ENCODE measurements around the gene RALGPS1.

RALGPS1 gene

GRCh38 chr9:127132921-127133647, 218.5 kb downstream of the RALGPS1 start:
- DNase-seq (ENCODE audit: low read depth) = no peak
- TF ChIP-seq MAX (IDR thresholded peaks at IDR 0.05; ENCODE audit: low read depth, low read length) (no peak), POLR2A (IDR thresholded peaks at IDR 0.05; ENCODE audit: extremely low read depth, insufficient read length) (no peak), MYC (IDR thresholded peaks at IDR 0.05; ENCODE audit: low read depth, low read length) (no peak), CTCF (IDR thresholded peaks at IDR 0.05; ENCODE audit: low read depth, low read length) (no peak)
- no peak overlapping the region for H3K4me3 ChIP-seq (ENCODE audit: low read depth, low read length)

- H3K4me3 ChIP-seq (ENCODE audit: low read depth, low read length) = no peak overlapping the region
- TF ChIP-seq CTCF (IDR thresholded peaks at IDR 0.05; ENCODE audit: low read depth, low read length) (no peak), MYC (IDR thresholded peaks at IDR 0.05; ENCODE audit: low read depth, low read length) (no peak), MAX (IDR thresholded peaks at IDR 0.05; ENCODE audit: low read depth, low read length) (no peak), POLR2A (IDR thresholded peaks at IDR 0.05; ENCODE audit: extremely low read depth, insufficient read length) (no peak)
- DNase-seq (ENCODE audit: low read depth) = no peak
Measured at GRCh38 chr9:127133739-127134167, 219.2 kb downstream of the RALGPS1 start.

- no peak for TF ChIP-seq CTCF (IDR thresholded peaks at IDR 0.05; ENCODE audit: low read depth, low read length)
- TF ChIP-seq POLR2A (IDR thresholded peaks at IDR 0.05; ENCODE audit: extremely low read depth, insufficient read length) = no peak
- TF ChIP-seq MYC (IDR thresholded peaks at IDR 0.05; ENCODE audit: low read depth, low read length) = no peak
- TF ChIP-seq MAX (IDR thresholded peaks at IDR 0.05; ENCODE audit: low read depth, low read length) = no peak
- DNase-seq (ENCODE audit: low read depth) = no peak
- no peak overlapping the region for H3K4me3 ChIP-seq (ENCODE audit: low read depth, low read length)
Measured at GRCh38 chr9:127135056-127135745, 220.6 kb downstream of the RALGPS1 start.

GRCh38 chr9:127136081-127136879, 221.7 kb downstream of the RALGPS1 start:
- DNase-seq (ENCODE audit: low read depth) = no peak
- TF ChIP-seq POLR2A (IDR thresholded peaks at IDR 0.05; ENCODE audit: extremely low read depth, insufficient read length) = no peak
- TF ChIP-seq MYC (IDR thresholded peaks at IDR 0.05; ENCODE audit: low read depth, low read length) = no peak
- TF ChIP-seq CTCF (IDR thresholded peaks at IDR 0.05; ENCODE audit: low read depth, low read length) = no peak
- no peak for TF ChIP-seq MAX (IDR thresholded peaks at IDR 0.05; ENCODE audit: low read depth, low read length)

GRCh38 chr9:127136880-127137639, 222.5 kb downstream of the RALGPS1 start:
- no peak for DNase-seq (ENCODE audit: low read depth)
- TF ChIP-seq POLR2A (IDR thresholded peaks at IDR 0.05; ENCODE audit: extremely low read depth, insufficient read length) (no peak), CTCF (IDR thresholded peaks at IDR 0.05; ENCODE audit: low read depth, low read length) (no peak)
- no peak overlapping the region for H3K4me3 ChIP-seq (ENCODE audit: low read depth, low read length)

More at GRCh38 chr9:127136081-127136879, 221.7 kb downstream of the RALGPS1 start:
- H3K4me3 ChIP-seq (ENCODE audit: low read depth, low read length) = no peak overlapping the region
